ENCODE measurements around the gene ANO3.

The ANO3 gene

GRCh38 chr11:26618441-26618840 is 286.5 kb downstream of the ANO3 start:
- Histone ChIP-seq H3K4me3 (ENCODE audit: low read depth, low read length) (no peak overlapping the region), H3K27me3 (no peaks in the 10 kb centered on the region), H3K9me3 (no peaks in the 10 kb centered on the region), H3K36me3 (no peaks in the 10 kb centered on the region), H3K4me1 (no peaks in the 10 kb centered on the region)
- DNase-seq, result no peak
- no peak for TF ChIP-seq CTCF (IDR thresholded peaks at IDR 0.05; ENCODE audit: low read depth, low read length)

- Histone ChIP-seq H3K4me3 (ENCODE audit: low read depth, low read length) (no peak overlapping the region), H3K36me3 (no peaks in the 10 kb centered on the region), H3K9me3 (no peaks in the 10 kb centered on the region), H3K4me1 (no peaks in the 10 kb centered on the region), H3K27me3 (no peaks in the 10 kb centered on the region)
- DNase-seq, result no peak
- no peak for TF ChIP-seq CTCF (IDR thresholded peaks at IDR 0.05; ENCODE audit: low read depth, low read length)
Observed at GRCh38 chr11:26620282-26621045, 288.5 kb downstream of the ANO3 start.

- no peak for DNase-seq
- H3K27me3 ChIP-seq, result no peaks in the 10 kb centered on the region
- no peaks in the 10 kb centered on the region for H3K4me1 ChIP-seq
- H3K4me3 ChIP-seq (ENCODE audit: low read depth, low read length), result no peak overlapping the region
- H3K9me3 ChIP-seq, result no peaks in the 10 kb centered on the region
- TF ChIP-seq CTCF (IDR thresholded peaks at IDR 0.05; ENCODE audit: low read depth, low read length), result no peak
- no peaks in the 10 kb centered on the region for H3K36me3 ChIP-seq
Observed at GRCh38 chr11:26621132-26621531, 289.2 kb downstream of the ANO3 start.

GRCh38 chr11:26622181-26622580 is 290.3 kb downstream of the ANO3 start:
- Histone ChIP-seq H3K36me3 (no peaks in the 10 kb centered on the region), H3K27me3 (no peaks in the 10 kb centered on the region), H3K4me3 (ENCODE audit: low read depth, low read length) (no peak overlapping the region), H3K9me3 (no peaks in the 10 kb centered on the region), H3K4me1 (no peaks in the 10 kb centered on the region)
- no peak for DNase-seq
- no peak for TF ChIP-seq CTCF (IDR thresholded peaks at IDR 0.05; ENCODE audit: low read depth, low read length)

- DNase-seq, result no peak
- Histone ChIP-seq H3K4me3 (ENCODE audit: low read depth, low read length) (no peak overlapping the region), H3K27me3 (no peaks in the 10 kb centered on the region), H3K4me1 (no peaks in the 10 kb centered on the region), H3K36me3 (no peaks in the 10 kb centered on the region), H3K9me3 (no peaks in the 10 kb centered on the region)
- no peak for TF ChIP-seq CTCF (IDR thresholded peaks at IDR 0.05; ENCODE audit: low read depth, low read length)
Observed at GRCh38 chr11:26623076-26623659, 291.2 kb downstream of the ANO3 start.

- no peak for DNase-seq
- TF ChIP-seq CTCF (IDR thresholded peaks at IDR 0.05; ENCODE audit: low read depth, low read length), result no peak
Observed at GRCh38 chr11:26626346-26626745, 294.4 kb downstream of the ANO3 start.

More at GRCh38 chr11:26626346-26626745, 294.4 kb downstream of the ANO3 start:
- no peaks in the 10 kb centered on the region for H3K4me1 ChIP-seq
- H3K9me3 ChIP-seq, result no peaks in the 10 kb centered on the region
- H3K4me3 ChIP-seq (ENCODE audit: low read depth, low read length), result no peak overlapping the region
- no peaks in the 10 kb centered on the region for H3K36me3 ChIP-seq
- H3K27me3 ChIP-seq, result no peaks in the 10 kb centered on the region
